VCaP (cell line): ENCODE results near the gene PHAF1.
"Not testable (repeated sequence)": the region's sequence is repeated elsewhere in the genome, so short reads cannot be mapped to it uniquely, and the experiment has no call there.

Experiments
- H3K27ac ChIP-seq: fragments of 450-650 bp; 2 replicates; pipeline ENCODE4 v1.5.1; 2017
- CTCF ChIP-seq: fragments of 450-650 bp; conservative IDR thresholded peaks from 2 replicates; pipeline ENCODE4 v1.5.1; 2017; ENCODE audit warnings: mild to moderate bottlenecking, moderate library complexity

Gene PHAF1

DNA sequence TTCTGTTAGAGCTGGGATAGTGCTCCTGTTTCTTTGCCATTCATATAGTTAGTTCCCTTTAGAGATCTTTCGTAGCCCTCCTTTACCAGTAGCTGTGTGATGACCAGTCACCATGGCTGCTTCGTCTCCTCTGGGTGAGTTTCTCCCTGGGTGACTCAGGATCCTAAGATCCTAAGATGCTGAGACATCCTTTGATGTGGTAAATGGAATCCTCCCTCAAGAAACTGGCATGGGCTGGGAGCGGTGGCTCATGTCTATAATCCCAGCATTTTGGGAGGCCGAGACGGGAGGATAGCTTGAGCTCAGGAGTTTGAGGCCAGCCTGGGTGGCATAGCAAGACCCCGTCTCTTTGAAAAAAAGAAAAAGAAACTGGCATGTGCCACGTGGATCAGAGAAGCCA is 5.9 kb downstream of the PHAF1 start:
- no peak for TF ChIP-seq CTCF
- no peak overlapping the region for H3K27ac ChIP-seq

GRCh38 chr16:67116388-67117311 is 6.9 kb downstream of the PHAF1 start:
- no peak for TF ChIP-seq CTCF
- no peak overlapping the region for H3K27ac ChIP-seq

- TF ChIP-seq CTCF = no peak
- H3K27ac ChIP-seq = no peak overlapping the region
Measured at GRCh38 chr16:67117716-67118115, 8.0 kb downstream of the PHAF1 start.

- no peak overlapping the region for H3K27ac ChIP-seq
- no peak for TF ChIP-seq CTCF
Measured at GRCh38 chr16:67120025-67120424, 10.3 kb downstream of the PHAF1 start.

- not testable (repeated sequence) for H3K27ac ChIP-seq
Measured at GRCh38 chr16:67122799-67123198, 13.1 kb downstream of the PHAF1 start.

DNA sequence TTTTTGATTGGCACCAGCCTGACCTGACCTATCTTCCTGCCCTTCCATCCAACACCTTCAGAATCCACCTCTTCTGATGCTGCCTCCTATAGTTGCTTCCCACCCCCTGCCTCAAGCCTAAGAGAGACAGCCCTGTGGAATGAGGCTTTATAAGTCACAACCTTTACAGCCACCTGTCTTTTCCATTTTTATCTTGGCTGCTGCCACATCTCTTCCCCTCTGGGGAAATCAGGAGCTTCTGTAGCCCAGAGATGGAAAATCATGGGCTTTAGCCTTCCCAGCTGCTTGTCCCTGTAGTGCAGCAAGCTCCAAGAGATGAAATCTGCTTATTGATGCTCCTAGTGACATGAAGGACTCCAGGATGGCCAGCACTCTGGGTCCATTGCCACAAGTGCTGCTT is 18.7 kb downstream of the PHAF1 start:
- H3K27ac ChIP-seq = no peak overlapping the region
- no peak for TF ChIP-seq CTCF

GRCh38 chr16:67128887-67129286 is 19.1 kb downstream of the PHAF1 start:
- TF ChIP-seq CTCF = no peak
- no peak overlapping the region for H3K27ac ChIP-seq

- no peak overlapping the region for H3K27ac ChIP-seq
- TF ChIP-seq CTCF = no peak
Measured at GRCh38 chr16:67129422-67129821, 19.7 kb downstream of the PHAF1 start.
